AG09309 (cell line): ENCODE results near the gene OR9I1.

Source experiments
- DNase-seq: peaks from one replicate; pipeline ENCODE4 v3.0.0-alpha.2; 2010; ENCODE audit warnings: low read depth
- H3K4me3 ChIP-seq: 2 replicates; pipeline ENCODE4 v1.5.1; 2011; ENCODE audit warnings: mild to moderate bottlenecking, low read depth, low read length, moderate library complexity; ENCODE audit not compliant: control insufficient read depth
- CTCF ChIP-seq: IDR thresholded peaks from 2 replicates; pipeline ENCODE4 v1.5.1; 2011; ENCODE audit warnings: mild to moderate bottlenecking, low read depth, low read length, inconsistent platforms; ENCODE audit not compliant: insufficient read depth, control insufficient read depth; ENCODE audit errors: missing control alignments

Gene OR9I1

GRCh38 chr11:58125469-58125868 is at the start of gene OR9I1:
TSS of gene OR9I1 (minus strand) at chr11:58125530. CDS start at chr11:58119444, 6,086 bp downstream.
- H3K4me3 ChIP-seq: no peak within 1 kb of the TSS
- DNase-seq: no peak
- TF ChIP-seq CTCF: no peak

GRCh38 chr11:58165504-58166106 is 40.3 kb upstream of the OR9I1 start:
- no peak for TF ChIP-seq CTCF
- no peak overlapping the region for H3K4me3 ChIP-seq
- DNase-seq: no peak

GRCh38 chr11:58164990-58165389 is 39.7 kb upstream of the OR9I1 start:
- no peak overlapping the region for H3K4me3 ChIP-seq
- DNase-seq: no peak
- no peak for TF ChIP-seq CTCF

- no peak for TF ChIP-seq CTCF
- no peak overlapping the region for H3K4me3 ChIP-seq
- no peak for DNase-seq
Observed at GRCh38 chr11:58164389-58164788, 39.1 kb upstream of the OR9I1 start.

- no peak for DNase-seq
- TF ChIP-seq CTCF: no peak
- no peak overlapping the region for H3K4me3 ChIP-seq
Observed at GRCh38 chr11:58152781-58153180, 27.5 kb upstream of the OR9I1 start.

- no peak for DNase-seq
- no peak for TF ChIP-seq CTCF
Observed at GRCh38 chr11:58142761-58143160, 17.4 kb upstream of the OR9I1 start.

GRCh38 chr11:58135171-58135570 is 9.8 kb upstream of the OR9I1 start:
- no peak for DNase-seq
- no peak overlapping the region for H3K4me3 ChIP-seq
- no peak for TF ChIP-seq CTCF

More at GRCh38 chr11:58142761-58143160, 17.4 kb upstream of the OR9I1 start:
- H3K4me3 ChIP-seq: no peak overlapping the region
